Peyer's patch (tissue), 4 donors: ENCODE data around the gene CDC25B.

Experiments used
- POLR2A ChIP-seq, 2 donors: fragments of 450-650 bp; IDR thresholded peaks; one replicate each; pipeline ENCODE4 v1.5.1; 2017; ENCODE audit warnings: antibody characterized with exemption in 2 of 2, mild to moderate bottlenecking in 2 of 2, moderate library complexity in 2 of 2
- TF ChIP-seq, protein P1 (sequence below), 6 experiments: fragments of 450-650 bp in 4 of 6; fragments of 200-600 bp in 2 of 6; sonication (generic) in 1 of 6; IDR thresholded peaks; one replicate each; pipeline ENCODE4 v1.5.1; 2017 to 2019; ENCODE audit warnings: antibody characterized with exemption in 6 of 6, mild to moderate bottlenecking in 3 of 6, moderate library complexity in 1 of 6

DNA sequence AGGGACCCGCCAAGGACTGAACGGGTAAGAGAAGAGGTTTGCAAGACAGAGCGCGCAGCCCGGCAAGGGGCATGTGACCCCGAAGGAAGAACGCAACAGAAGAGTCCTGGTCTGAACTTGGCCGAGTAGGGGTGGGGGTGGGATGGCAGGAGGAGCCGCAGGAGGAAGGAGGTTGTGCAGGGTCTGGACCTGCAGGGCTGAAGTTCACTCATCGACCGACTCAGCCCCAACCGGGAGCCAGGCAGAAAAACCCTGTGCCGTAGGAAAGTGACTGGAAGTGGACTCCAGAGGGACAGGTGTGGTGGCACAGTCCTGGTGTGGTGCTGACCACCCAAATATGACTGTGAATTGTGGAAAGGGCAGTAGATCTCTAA is 43.7 kb upstream of the CDC25B start:
- TF ChIP-seq, protein P1, sequence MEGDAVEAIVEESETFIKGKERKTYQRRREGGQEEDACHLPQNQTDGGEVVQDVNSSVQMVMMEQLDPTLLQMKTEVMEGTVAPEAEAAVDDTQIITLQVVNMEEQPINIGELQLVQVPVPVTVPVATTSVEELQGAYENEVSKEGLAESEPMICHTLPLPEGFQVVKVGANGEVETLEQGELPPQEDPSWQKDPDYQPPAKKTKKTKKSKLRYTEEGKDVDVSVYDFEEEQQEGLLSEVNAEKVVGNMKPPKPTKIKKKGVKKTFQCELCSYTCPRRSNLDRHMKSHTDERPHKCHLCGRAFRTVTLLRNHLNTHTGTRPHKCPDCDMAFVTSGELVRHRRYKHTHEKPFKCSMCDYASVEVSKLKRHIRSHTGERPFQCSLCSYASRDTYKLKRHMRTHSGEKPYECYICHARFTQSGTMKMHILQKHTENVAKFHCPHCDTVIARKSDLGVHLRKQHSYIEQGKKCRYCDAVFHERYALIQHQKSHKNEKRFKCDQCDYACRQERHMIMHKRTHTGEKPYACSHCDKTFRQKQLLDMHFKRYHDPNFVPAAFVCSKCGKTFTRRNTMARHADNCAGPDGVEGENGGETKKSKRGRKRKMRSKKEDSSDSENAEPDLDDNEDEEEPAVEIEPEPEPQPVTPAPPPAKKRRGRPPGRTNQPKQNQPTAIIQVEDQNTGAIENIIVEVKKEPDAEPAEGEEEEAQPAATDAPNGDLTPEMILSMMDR (IDR thresholded peaks at IDR 0.05), result no peak
- TF ChIP-seq POLR2A (IDR thresholded peaks at IDR 0.05), result no peak
